ENCODE measurements around the gene KCTD5.

KCTD5 gene

GRCh38 chr16:2702438-2702825 lies 20.1 kb downstream of the KCTD5 start:
- no peak for TF ChIP-seq POU2F2 (IDR thresholded peaks at IDR 0.05; ENCODE audit: low read depth, low read length)
- DNase-seq (ENCODE audit: insufficient read length, low spot score) (no peak), FAIRE-seq (no peak)

GRCh38 chr16:2702871-2703745 lies 20.8 kb downstream of the KCTD5 start:
- no peak for TF ChIP-seq TAF1 (IDR thresholded peaks at IDR 0.05; ENCODE audit: low read depth, low read length)
- no peak for TF ChIP-seq PAX5 (IDR thresholded peaks at IDR 0.05; ENCODE audit: insufficient read depth, low read length, severe bottlenecking)
- no peak for TF ChIP-seq POLR2A (IDR thresholded peaks at IDR 0.05; ENCODE audit: low read depth, low read length)
- TF ChIP-seq POU2F2 (IDR thresholded peaks at IDR 0.05; ENCODE audit: low read depth, low read length): no peak
- no peak for TF ChIP-seq POLR2AphosphoS5 (IDR thresholded peaks at IDR 0.05; ENCODE audit: low read depth, low read length)
- no peak for TF ChIP-seq SPI1 (IDR thresholded peaks at IDR 0.05; ENCODE audit: low read depth, low read length)
- FAIRE-seq: no peak
- no peak for DNase-seq (ENCODE audit: insufficient read length, low spot score)

GRCh38 chr16:2704166-2704982 lies 22.1 kb downstream of the KCTD5 start:
- TF ChIP-seq POLR2A (IDR thresholded peaks at IDR 0.05; ENCODE audit: low read depth, low read length) (no peak), PAX5 (IDR thresholded peaks at IDR 0.05; ENCODE audit: insufficient read depth, low read length, severe bottlenecking) (no peak), SPI1 (IDR thresholded peaks at IDR 0.05; ENCODE audit: low read depth, low read length) (no peak), POLR2AphosphoS5 (IDR thresholded peaks at IDR 0.05; ENCODE audit: low read depth, low read length) (no peak), TAF1 (IDR thresholded peaks at IDR 0.05; ENCODE audit: low read depth, low read length) (no peak), POU2F2 (IDR thresholded peaks at IDR 0.05; ENCODE audit: low read depth, low read length) (no peak)
- no peak for FAIRE-seq
- no peak for DNase-seq (ENCODE audit: insufficient read length, low spot score)

- FAIRE-seq (no peak), DNase-seq (ENCODE audit: insufficient read length, low spot score) (no peak)
- TF ChIP-seq SPI1 (IDR thresholded peaks at IDR 0.05; ENCODE audit: low read depth, low read length): no peak
- no peak for TF ChIP-seq POU2F2 (IDR thresholded peaks at IDR 0.05; ENCODE audit: low read depth, low read length)
- TF ChIP-seq TAF1 (IDR thresholded peaks at IDR 0.05; ENCODE audit: low read depth, low read length): no peak
- no peak for TF ChIP-seq PAX5 (IDR thresholded peaks at IDR 0.05; ENCODE audit: insufficient read depth, low read length, severe bottlenecking)
- no peak for TF ChIP-seq POLR2A (IDR thresholded peaks at IDR 0.05; ENCODE audit: low read depth, low read length)
- no peak for TF ChIP-seq POLR2AphosphoS5 (IDR thresholded peaks at IDR 0.05; ENCODE audit: low read depth, low read length)
Measured at GRCh38 chr16:2704983-2705275, 22.6 kb downstream of the KCTD5 start.

- no peak for TF ChIP-seq POU2F2 (IDR thresholded peaks at IDR 0.05; ENCODE audit: low read depth, low read length)
- no peak for TF ChIP-seq POLR2A (IDR thresholded peaks at IDR 0.05; ENCODE audit: low read depth, low read length)
- no peak for TF ChIP-seq POLR2AphosphoS5 (IDR thresholded peaks at IDR 0.05; ENCODE audit: low read depth, low read length)
- TF ChIP-seq SPI1 (IDR thresholded peaks at IDR 0.05; ENCODE audit: low read depth, low read length): no peak
- TF ChIP-seq PAX5 (IDR thresholded peaks at IDR 0.05; ENCODE audit: insufficient read depth, low read length, severe bottlenecking): no peak
- no peak for TF ChIP-seq TAF1 (IDR thresholded peaks at IDR 0.05; ENCODE audit: low read depth, low read length)
- DNase-seq (ENCODE audit: insufficient read length, low spot score) (no peak), FAIRE-seq (no peak)
Measured at GRCh38 chr16:2705351-2705750, 23.0 kb downstream of the KCTD5 start.

GRCh38 chr16:2706085-2706484 lies 23.8 kb downstream of the KCTD5 start:
- FAIRE-seq (no peak), DNase-seq (ENCODE audit: insufficient read length, low spot score) (no peak)
- TF ChIP-seq POLR2AphosphoS5 (IDR thresholded peaks at IDR 0.05; ENCODE audit: low read depth, low read length): no peak
- no peak for TF ChIP-seq POLR2A (IDR thresholded peaks at IDR 0.05; ENCODE audit: low read depth, low read length)
- TF ChIP-seq SPI1 (IDR thresholded peaks at IDR 0.05; ENCODE audit: low read depth, low read length): no peak
- TF ChIP-seq PAX5 (IDR thresholded peaks at IDR 0.05; ENCODE audit: insufficient read depth, low read length, severe bottlenecking): no peak
- TF ChIP-seq TAF1 (IDR thresholded peaks at IDR 0.05; ENCODE audit: low read depth, low read length): no peak
- TF ChIP-seq POU2F2 (IDR thresholded peaks at IDR 0.05; ENCODE audit: low read depth, low read length): no peak

- DNase-seq (ENCODE audit: insufficient read length, low spot score) (no peak), FAIRE-seq (no peak)
- TF ChIP-seq POLR2A (IDR thresholded peaks at IDR 0.05; ENCODE audit: low read depth, low read length) (no peak), PAX5 (IDR thresholded peaks at IDR 0.05; ENCODE audit: insufficient read depth, low read length, severe bottlenecking) (no peak), POU2F2 (IDR thresholded peaks at IDR 0.05; ENCODE audit: low read depth, low read length) (no peak), POLR2AphosphoS5 (IDR thresholded peaks at IDR 0.05; ENCODE audit: low read depth, low read length) (no peak)
Measured at GRCh38 chr16:2706611-2707311, 24.4 kb downstream of the KCTD5 start.

GRCh38 chr16:2707368-2708289 lies 25.3 kb downstream of the KCTD5 start:
- no peak for TF ChIP-seq POLR2AphosphoS5 (IDR thresholded peaks at IDR 0.05; ENCODE audit: low read depth, low read length)
- TF ChIP-seq POLR2A (IDR thresholded peaks at IDR 0.05; ENCODE audit: low read depth, low read length): no peak
- FAIRE-seq: no peak
- DNase-seq (ENCODE audit: insufficient read length, low spot score): no peak

- no peak for FAIRE-seq
Measured at GRCh38 chr16:2708290-2708639, 25.9 kb downstream of the KCTD5 start.

More at GRCh38 chr16:2708290-2708639, 25.9 kb downstream of the KCTD5 start:
- DNase-seq (ENCODE audit: insufficient read length, low spot score): no peak
- TF ChIP-seq POU2F2 (IDR thresholded peaks at IDR 0.05; ENCODE audit: low read depth, low read length) (no peak), TAF1 (IDR thresholded peaks at IDR 0.05; ENCODE audit: low read depth, low read length) (no peak), POLR2A (IDR thresholded peaks at IDR 0.05; ENCODE audit: low read depth, low read length) (no peak), SPI1 (IDR thresholded peaks at IDR 0.05; ENCODE audit: low read depth, low read length) (no peak), POLR2AphosphoS5 (IDR thresholded peaks at IDR 0.05; ENCODE audit: low read depth, low read length) (no peak), PAX5 (IDR thresholded peaks at IDR 0.05; ENCODE audit: insufficient read depth, low read length, severe bottlenecking) (no peak)
